GOT3 (cell line): ENCODE measurements around the gene KSR2.
"Not testable (repeated sequence)": the region's sequence is repeated elsewhere in the genome, so short reads cannot be mapped to it uniquely, and the experiment has no call there.

Experiments
- DNase-seq: peaks from one replicate; lab custom pipeline; 2025; ENCODE audit warnings: mixed read lengths; lab: John Stamatoyannopoulos, UW

Gene KSR2

GRCh38 chr12:117628711-117629110 lies 340.1 kb downstream of the KSR2 start:
- not testable (repeated sequence) for DNase-seq

- no peak for DNase-seq
These were observed 346.0 kb downstream of the KSR2 start for GRCh38 chr12:117622741-117623140.

- no peak for DNase-seq
These were observed 346.7 kb downstream of the KSR2 start for GRCh38 chr12:117622087-117622486.

GRCh38 chr12:117607778-117608177 lies 361.0 kb downstream of the KSR2 start:
- DNase-seq, result no peak

- no peak for DNase-seq
These were observed 361.8 kb downstream of the KSR2 start for GRCh38 chr12:117606945-117607344.

- no peak for DNase-seq
These were observed 362.8 kb downstream of the KSR2 start for GRCh38 chr12:117606024-117606423.

GRCh38 chr12:117603316-117604113 lies 365.3 kb downstream of the KSR2 start:
- no peak for DNase-seq

- DNase-seq, result no peak
These were observed 368.9 kb downstream of the KSR2 start for GRCh38 chr12:117599849-117600248.

- no peak for DNase-seq
These were observed 371.8 kb downstream of the KSR2 start for GRCh38 chr12:117596968-117597367.

GRCh38 chr12:117595751-117596150 lies 373.0 kb downstream of the KSR2 start:
- DNase-seq, result no peak

GRCh38 chr12:117594481-117594880 lies 374.3 kb downstream of the KSR2 start:
- DNase-seq, result no peak

- DNase-seq, result no peak
These were observed 374.9 kb downstream of the KSR2 start for GRCh38 chr12:117593815-117594400.

- no peak for DNase-seq
These were observed 376.0 kb downstream of the KSR2 start for GRCh38 chr12:117592588-117593305.

- DNase-seq, result no peak
These were observed 377.8 kb downstream of the KSR2 start for GRCh38 chr12:117590999-117591398.

GRCh38 chr12:117590386-117590785 lies 378.4 kb downstream of the KSR2 start:
- no peak for DNase-seq

- no peak for DNase-seq
These were observed 379.8 kb downstream of the KSR2 start for GRCh38 chr12:117589021-117589420.

GRCh38 chr12:117587631-117588287 lies 381.0 kb downstream of the KSR2 start:
- DNase-seq, result no peak

- no peak for DNase-seq
These were observed 385.0 kb downstream of the KSR2 start for GRCh38 chr12:117583677-117584225.

- no peak for DNase-seq
These were observed 385.7 kb downstream of the KSR2 start for GRCh38 chr12:117583092-117583491.

GRCh38 chr12:117582135-117582784 lies 386.5 kb downstream of the KSR2 start:
- DNase-seq, result no peak

GRCh38 chr12:117580718-117581062 lies 388.1 kb downstream of the KSR2 start:
- DNase-seq, result no peak
